ENCODE measurements around the gene KBTBD6.
"Not testable (repeated sequence)": the region's sequence is repeated elsewhere in the genome, so short reads cannot be mapped to it uniquely, and the experiment has no call there.

The KBTBD6 gene, protein sequence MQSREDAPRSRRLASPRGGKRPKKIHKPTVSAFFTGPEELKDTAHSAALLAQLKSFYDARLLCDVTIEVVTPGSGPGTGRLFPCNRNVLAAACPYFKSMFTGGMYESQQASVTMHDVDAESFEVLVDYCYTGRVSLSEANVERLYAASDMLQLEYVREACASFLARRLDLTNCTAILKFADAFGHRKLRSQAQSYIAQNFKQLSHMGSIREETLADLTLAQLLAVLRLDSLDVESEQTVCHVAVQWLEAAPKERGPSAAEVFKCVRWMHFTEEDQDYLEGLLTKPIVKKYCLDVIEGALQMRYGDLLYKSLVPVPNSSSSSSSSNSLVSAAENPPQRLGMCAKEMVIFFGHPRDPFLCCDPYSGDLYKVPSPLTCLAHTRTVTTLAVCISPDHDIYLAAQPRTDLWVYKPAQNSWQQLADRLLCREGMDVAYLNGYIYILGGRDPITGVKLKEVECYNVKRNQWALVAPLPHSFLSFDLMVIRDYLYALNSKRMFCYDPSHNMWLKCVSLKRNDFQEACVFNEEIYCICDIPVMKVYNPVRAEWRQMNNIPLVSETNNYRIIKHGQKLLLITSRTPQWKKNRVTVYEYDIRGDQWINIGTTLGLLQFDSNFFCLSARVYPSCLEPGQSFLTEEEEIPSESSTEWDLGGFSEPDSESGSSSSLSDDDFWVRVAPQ

DNA sequence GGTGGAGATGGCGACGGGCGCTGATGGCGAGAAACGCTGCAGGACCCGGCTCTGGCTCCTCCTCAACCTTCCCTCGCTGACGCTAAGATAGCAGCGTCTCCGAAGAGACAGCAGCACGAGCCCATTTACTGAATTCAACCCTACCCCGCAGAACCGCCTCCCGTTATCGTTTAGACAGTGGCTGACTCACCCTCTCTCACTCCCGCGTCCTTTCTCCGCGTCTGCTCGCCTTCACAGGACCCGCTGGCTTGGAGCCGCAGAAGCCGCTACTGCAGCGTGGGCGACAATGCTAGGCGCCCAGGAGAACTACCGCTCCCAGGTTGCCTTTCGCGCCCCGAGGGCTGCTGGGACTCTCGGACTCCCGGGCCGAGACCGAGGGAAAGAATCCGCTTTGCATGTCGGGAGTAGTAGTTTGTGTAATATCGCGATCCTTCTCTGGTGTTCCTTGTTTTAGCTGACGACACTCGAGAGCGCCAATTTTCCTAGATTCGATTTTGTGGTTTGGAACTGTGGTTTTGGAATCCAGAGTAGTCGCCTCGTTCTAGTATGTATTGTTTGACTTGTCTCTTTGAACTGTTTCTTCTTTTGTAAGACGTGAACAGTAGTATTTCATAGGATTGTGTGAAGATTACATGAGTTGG, at the start of gene KBTBD6:
Gene KBTBD6 (minus strand): TSS at position 291 of the 641 bp plus-strand sequence. CDS start 291 bp downstream, outside the sequence.
- peak; percentile 77 for DNase-seq (ENCODE audit: low read depth)

DNA sequence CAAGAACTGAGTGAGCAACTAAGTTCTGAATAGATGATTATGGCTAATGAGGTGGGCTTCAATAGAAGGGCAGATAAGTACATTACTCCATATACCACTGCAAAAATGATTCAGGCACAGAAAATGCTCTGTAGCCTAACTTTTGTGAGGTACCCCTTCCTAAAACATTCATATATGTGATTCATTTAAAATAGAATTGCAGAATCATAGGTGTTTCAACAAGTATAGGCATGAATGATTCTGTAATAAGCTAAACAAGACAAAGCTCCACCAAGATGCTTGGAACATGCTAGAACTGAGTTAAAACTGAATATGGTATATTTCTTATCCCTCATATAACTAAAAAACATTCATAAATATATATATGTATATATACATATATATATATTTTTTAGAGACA, 49.6 kb upstream of the KBTBD6 start:
- DNase-seq (ENCODE audit: low read depth) = no peak

DNA sequence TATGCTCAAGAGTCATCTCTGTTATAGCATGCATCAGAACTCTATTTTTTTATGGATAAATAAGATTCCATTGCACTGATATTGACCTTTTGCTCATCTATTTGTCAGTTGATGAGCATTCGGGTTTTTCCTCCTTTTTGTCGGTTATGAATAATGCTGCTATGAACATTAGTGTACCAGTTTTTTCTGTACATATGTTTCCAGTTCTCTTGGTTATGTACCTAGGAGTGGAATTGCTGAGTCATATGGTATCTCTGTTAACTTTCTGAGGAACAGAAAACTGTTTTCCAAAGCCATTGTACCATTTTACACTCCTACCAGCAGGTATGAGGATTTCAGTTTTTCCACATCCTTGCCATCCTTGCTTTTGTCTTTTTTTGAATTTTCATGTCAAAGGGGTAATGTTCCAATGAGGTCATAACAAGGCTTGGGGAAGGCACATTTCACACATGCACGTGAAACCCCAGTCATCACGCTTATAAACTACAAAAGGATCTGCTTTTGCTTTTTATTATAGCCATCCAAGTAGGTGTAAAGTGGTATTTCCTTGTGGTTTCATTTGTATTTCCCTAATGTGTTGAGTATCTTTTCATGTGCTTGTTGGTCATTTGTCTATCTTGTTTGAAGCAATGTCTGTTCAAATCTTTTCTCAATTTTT, 47.1 kb upstream of the KBTBD6 start:
- peak; percentile 42 for DNase-seq (ENCODE audit: low read depth)

DNA sequence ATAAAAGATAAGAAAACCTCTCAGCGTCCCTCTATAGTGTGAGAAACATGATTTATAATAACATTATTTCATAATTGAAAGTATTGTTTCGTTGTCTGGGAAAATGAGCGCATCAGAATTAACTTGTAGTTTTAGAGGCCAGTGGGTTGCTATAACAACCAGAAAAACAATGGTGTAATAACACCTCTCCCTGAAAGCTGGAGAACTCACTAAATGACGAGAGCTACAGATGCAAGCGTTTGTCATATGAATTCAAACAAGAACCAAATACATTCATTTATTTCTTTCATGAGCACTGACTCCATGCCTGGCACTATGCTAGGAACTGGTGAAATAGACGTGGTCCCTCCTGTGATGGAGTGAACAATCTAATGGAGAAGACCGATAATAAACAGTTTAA, 45.4 kb upstream of the KBTBD6 start:
- no peak for DNase-seq (ENCODE audit: low read depth)

DNA sequence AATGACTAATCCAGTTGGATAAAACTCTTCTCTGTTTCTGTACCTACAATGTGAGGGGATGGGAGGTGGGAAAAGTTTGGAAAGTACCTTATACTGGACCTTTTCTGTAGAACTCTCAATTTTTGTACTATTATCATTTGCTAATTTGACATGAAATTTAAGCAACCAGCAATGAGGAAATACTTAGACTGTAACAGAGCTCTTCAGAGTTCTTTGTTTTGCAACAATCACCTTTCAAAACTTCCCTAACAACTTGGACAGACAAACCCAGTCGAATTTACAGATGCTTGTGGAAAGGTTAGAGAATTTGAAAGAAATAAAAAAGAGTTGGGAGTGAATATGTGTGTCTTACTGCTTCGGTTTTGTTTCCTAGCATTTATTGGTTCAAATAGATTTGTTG, 45.0 kb upstream of the KBTBD6 start:
- DNase-seq (ENCODE audit: low read depth) = no peak

DNA sequence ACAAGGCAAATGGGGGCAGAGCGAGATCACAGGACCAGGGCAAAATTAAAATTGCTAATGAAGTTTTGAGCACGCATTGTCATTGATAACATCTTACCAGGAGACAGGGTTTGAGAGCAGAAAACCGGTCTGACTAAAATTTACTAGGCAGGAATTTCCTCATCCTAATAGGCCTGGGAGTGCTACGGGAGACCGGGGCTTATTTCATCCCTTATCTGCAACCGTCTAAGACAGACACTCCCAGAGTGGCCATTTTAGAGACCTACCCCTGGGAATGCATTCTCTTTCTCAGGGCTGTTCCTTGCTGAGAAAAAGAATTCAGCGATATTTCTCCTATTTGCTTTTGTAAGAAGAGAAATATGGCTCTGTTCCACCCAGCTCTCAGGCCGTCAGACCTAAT, 43.0 kb upstream of the KBTBD6 start:
- not testable (repeated sequence) for DNase-seq (ENCODE audit: low read depth)

DNA sequence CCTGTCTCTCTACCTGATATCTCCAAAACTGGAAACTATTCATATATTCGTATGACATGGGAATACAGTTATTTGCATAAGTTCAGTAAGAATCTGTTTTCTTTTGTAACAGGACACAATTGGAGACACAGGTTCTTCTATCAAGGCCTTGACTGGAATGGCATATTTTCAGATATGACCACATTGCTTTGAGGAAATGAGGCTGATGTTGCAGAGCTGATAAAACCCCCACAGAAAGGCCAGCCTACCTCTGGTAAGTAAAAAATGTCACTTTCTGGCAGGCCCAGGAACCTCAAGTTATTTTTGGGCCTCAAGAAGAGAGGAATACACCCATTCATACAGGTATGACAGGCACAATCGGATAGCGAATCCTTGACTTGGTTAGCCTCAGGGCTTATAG, 29.5 kb upstream of the KBTBD6 start:
- no peak for DNase-seq (ENCODE audit: low read depth)

DNA sequence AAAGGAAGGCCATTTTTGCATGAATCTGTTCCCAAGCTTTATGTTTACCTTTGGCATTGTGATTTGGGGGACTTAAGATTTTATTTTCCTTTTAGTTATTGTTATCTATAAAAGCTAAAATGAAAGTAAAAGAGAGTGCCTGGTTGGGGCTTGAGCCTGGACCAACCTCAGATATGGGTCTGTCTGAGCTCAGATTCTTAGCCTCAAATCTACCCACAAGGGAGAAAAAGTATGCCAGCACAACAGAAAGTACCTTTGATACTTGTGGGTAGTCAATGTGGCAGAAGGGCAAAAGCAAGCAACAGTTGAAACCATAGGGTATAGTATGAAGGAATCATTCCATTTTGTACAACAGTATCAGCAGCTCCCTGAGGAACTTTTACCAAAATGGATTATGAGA, 26.6 kb upstream of the KBTBD6 start:
- no peak for DNase-seq (ENCODE audit: low read depth)

DNA sequence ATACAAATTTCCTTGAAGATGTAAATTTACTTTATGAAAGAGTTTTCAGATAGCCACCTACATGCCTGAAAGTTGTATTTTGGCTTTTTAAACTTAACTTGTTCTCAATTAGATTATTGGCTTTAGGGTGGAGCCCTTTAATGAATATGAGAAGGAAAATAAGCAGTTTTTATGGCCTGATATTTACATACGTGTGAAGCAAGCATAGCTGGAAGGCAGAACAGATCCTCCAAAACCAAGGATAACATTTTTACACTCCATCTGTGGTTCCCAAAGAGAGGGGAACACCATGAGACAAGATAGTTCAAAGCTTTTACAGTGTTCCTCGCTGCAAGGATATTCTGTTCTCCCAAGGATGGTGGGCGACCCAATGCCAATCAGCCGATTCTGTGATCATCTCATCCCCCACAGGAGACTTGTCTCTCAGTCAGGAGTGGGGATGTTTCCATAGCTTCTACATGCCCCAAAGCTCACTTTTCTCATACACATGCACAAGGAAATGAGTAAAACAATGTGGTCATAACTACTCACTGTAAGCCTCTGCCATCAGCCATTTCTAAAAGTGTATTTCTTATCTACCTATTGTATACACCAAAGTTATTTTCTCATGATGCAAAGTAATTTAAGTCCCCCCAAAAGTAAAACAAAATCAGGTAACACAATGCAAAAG, 24.6 kb upstream of the KBTBD6 start:
- DNase-seq (ENCODE audit: low read depth) = no peak

DNA sequence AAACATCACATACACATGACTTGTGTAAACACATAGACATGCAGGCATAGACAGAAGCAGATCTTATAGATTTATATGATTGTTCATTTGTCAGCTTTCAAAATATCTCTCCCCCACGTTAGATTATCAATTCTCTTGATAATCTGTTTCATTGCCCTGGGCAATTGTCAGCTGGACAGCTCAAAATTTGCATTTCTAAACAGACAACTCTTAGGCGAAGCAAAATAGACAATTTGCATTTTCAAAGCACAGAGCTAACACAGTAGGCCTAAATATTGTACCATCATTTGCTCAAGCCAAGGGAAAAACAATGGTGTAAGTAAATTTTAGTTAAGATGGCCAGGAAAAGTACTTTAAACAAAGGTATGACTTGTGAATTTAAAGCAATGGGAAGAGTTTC, 24.0 kb upstream of the KBTBD6 start:
- DNase-seq (ENCODE audit: low read depth) = no peak

DNA sequence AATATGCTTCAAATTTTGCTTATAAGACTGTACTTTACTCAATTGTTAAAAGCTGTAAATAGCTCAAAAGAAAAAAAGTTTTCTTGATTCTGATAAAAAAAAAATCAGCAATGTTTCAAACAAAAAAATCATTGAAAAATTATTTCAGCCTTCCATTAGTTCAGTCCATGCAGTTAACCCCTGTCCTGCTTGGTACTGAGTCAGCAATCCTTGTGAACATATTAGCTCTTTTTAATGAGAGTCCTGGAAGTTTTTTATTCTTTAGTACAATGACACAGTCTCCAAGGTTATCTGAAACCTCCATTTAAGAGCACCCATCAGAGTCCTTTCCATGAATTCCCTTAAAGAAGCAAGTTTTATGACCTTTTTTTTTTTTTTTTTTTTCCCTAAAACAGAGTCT, 21.4 kb upstream of the KBTBD6 start:
- no peak for DNase-seq (ENCODE audit: low read depth)

DNA sequence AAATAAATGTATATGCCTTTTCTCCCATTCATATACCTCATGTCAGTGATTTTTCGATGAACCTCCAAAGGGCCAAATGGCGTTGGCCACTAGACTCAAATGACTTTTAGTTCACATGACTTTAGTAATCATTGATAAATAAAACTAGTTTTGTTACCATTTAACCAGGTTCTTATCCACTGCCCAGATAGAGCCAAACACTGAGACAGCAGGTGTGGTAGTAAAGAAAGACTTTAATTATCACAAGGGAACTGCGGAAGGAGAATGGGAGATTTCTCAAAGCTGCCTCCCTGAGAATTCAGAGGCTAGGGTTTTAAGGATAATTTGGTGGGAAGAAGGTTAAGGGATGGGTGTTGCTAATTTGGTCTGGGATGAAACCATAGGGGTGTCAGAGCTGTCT, 19.4 kb upstream of the KBTBD6 start:
- DNase-seq (ENCODE audit: low read depth) = no peak

DNA sequence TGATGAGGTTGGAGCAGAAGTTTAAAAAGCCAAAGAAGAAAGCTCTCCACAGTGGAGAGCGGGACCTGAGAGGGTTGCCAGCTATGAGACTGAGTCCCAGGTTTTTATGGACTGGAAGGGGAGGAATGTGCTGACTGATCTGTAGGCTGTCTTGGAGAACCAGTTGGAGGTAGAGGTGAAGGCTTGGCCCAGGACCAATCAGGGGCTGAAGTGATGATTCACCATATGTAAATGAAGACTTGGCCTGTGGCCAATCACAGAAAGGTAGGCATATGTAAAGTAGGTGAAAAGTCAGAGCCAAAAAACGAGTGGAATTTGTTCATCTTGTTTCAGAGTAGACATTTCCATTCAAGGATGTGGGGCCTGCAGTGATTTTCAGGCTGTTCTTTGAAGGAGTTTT, 17.5 kb upstream of the KBTBD6 start:
- DNase-seq (ENCODE audit: low read depth) = no peak

DNA sequence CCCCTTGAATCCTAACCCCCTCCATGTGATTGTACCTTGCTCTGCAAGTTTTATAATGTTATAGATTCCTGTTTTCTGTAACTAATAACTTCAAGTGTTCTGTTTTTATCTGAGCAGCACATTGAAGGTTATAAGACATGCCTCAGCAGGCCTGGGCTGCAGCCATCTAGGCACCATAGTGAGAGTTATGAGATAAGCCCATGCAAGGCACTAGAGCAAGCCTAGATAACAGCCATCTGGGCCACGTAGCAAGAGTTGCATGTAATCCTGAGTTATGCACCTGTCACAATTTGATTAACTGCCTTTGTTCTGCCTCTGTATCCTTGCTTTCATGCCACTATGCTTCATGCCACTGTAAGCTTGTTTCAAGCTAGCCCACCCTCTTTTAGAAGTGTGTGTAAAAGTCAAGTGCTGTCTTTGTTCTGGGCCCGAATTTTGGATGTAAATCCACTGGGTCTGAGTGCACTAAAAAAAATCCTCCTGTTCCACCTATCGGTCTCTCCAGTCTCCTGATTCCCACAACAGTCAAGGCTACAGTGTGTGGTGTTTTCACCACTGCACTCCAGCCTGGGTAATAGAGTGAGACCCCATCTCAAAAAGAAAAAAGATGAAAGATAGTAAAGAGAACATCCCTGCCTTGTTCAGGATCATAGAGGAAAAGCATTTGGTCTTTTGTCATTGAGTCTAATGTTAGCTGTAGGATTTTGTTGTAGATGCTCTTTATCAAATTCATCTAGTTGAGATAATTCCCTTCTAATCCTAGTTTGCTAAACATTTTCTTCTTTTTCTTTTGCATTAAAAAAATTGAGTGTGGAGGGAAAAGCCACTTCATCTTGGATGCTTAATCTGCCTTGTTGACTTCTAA, 16.0 kb upstream of the KBTBD6 start:
- DNase-seq (ENCODE audit: low read depth) = no peak

DNA sequence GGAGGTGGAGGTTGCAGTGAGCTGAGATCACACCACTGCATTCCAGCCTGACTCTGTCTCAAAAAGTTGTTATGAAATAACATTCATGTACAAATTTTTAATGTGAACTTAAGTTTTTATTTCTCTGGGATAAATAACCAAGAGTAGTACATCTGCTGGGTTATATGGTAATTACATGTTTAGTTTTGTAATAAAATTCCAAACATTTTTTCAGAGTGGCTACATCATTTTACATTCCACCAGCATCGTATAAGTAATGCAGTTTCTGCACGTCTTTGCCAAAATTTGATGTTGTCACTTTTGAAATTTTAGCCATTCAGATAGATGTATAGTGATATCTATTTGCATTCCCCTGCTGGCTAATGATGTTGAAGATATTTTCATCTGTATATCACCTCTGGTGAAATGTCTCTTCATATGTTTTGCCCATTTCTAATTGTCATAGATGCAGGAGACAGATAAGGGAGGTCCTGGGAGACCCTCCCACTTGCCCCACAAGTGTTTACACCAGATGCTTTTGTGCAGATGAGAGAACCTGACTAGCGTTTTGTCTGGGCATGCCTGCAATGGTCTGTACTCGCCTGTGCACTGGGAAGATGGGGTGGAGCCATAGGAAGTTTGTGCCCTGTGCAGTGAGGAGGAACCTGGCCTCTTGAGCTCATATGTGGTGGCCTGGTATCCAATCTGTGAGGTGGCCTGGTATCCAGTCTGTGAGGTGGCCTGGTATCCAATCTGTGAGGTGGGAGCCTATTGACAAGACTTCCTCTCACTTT, 12.7 kb upstream of the KBTBD6 start:
- DNase-seq (ENCODE audit: low read depth) = peak; percentile 42

DNA sequence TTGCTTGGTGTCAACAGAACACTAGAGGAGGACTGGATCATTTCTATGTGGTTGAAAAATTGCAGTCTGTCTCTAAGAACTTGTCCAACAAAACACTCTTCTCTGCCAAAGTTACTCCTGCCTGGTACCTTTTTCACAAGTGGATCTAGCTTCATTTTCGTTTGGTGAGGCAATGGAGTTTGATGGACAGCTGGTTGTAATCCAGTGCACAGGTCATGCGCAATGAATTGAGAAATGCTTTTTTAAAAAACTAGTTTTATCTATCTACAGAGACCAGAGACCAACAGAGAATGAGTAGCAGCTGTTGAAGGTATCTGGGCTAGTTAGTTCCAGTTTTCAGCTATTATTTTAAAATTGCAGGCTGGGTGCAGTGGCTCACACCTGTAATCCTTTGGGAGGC, 12.0 kb upstream of the KBTBD6 start:
- DNase-seq (ENCODE audit: low read depth) = no peak

DNA sequence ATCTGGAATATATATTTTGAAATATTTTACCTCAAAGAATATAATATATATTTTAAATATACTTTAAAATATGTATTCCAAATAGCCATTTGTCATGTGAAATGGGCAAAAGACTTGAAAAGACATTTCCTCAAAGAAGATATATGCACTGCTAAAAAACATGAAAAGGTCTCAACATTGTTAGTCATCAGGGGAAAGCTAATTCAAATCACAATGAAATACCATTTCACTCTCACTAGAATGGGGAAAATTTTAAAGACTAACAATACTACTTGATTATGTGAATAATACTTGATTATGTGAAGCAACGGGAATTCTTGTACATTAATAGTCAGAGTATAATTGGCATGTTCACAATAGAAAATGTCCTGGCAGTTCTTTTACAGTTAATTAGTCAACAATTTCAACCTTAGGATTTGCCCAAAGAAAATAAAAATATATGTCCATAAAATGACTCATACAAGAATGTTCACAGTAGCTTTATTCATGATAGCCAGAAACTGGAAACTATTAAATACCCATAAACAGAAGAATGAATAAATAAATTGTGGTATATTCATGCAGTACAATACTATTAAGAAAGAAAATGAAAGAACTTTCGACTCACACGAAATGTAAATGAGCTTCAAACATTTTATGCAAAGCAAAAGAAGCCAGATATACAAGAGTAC, 6.8 kb upstream of the KBTBD6 start:
- no peak for DNase-seq (ENCODE audit: low read depth)

DNA sequence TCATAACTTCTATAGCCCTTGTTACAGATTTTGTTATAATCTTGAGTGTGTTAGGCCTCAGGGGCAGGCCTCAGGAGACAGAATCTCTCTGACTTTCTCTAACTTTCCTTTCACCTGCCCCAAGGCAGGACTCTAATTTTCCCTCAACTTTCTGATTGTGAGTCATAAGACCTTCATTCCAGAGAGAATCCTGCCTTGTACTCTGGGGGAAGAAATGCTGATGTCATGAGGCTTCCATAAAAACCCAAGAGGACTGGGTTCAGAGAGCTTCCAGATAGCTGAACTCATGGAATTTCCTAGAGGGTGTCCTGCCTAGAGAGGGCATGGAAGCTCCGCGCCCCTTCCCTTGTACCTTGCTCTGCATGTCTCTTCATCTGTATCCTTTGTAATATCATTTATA, 5.3 kb upstream of the KBTBD6 start:
- no peak for DNase-seq (ENCODE audit: low read depth)

DNA sequence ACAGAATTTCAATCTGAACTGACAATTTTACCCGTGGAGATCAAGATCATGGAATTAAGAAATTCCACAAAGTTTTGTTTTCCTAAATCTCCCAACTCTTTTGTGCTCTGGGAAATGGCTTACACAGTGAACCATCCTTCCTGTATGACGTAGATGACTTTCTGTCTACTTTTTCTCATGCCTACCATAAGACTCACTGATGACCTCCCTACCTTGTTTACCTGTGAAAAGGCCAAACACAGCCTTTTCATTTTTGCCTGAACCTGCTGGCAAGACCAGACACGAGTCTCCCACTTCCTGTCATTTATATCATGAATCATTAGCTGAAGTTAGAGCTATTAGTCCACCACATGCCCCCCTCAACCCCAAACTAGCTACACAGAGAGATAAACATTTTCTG, 4.6 kb upstream of the KBTBD6 start:
- no peak for DNase-seq (ENCODE audit: low read depth)

Measured in HS-5 (cell line).